AG10803 (cell line): Measurements from ENCODE around the gene ATP4A.
"Not testable (repeated sequence)": the region's sequence is repeated elsewhere in the genome, so short reads cannot be mapped to it uniquely, and the experiment has no call there.

Experiments
- DNase-seq: peaks from one replicate; pipeline ENCODE4 v3.0.0; 2010; ENCODE audit warnings: low read depth
- H3K4me3 ChIP-seq: 2 replicates; pipeline ENCODE4 v1.5.1; 2011; ENCODE audit warnings: mild to moderate bottlenecking, low read length, control low read depth
- TF ChIP-seq, protein P1 (sequence below): conservative IDR thresholded peaks from 2 replicates; pipeline ENCODE4 v1.5.1; 2011; ENCODE audit warnings: mild to moderate bottlenecking, low read length, control low read depth, inconsistent platforms

ATP4A gene

DNA sequence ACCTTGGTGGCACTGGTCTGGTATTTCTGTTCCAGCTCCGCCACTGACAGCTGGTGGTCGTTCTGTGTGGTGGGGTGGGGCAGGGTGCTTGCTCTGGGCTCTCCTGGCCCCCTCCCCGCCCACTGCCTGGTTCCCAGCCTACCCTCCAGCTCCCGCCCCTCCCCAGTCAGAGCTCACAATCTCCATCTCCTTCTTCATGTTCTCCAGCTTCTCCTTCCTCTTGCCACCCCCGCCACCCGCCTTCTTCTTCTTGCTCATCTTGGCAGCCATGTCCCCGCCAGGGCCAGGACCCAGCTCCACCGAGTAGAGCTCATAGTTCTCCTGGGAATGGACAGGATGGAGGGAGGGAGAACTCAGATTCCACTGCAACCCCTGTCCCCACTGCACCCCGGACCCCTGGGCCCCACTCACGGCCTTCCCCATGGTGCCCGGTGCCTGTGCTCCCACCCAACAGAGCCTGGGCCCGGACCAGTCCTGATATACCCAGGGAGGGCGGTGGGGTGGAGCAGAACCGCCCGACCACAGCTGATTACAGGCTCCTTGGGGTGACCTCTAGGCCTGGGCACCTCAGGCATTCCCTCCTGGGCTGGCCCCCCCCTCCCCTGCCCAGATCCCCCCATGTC lies at the start of gene ATP4A:
Gene ATP4A (minus strand): TSS at position 452 of the 623 bp plus-strand sequence. CDS start 29 bp downstream, at position 423.
- DNase-seq, result no peak
- TF ChIP-seq, protein P1, sequence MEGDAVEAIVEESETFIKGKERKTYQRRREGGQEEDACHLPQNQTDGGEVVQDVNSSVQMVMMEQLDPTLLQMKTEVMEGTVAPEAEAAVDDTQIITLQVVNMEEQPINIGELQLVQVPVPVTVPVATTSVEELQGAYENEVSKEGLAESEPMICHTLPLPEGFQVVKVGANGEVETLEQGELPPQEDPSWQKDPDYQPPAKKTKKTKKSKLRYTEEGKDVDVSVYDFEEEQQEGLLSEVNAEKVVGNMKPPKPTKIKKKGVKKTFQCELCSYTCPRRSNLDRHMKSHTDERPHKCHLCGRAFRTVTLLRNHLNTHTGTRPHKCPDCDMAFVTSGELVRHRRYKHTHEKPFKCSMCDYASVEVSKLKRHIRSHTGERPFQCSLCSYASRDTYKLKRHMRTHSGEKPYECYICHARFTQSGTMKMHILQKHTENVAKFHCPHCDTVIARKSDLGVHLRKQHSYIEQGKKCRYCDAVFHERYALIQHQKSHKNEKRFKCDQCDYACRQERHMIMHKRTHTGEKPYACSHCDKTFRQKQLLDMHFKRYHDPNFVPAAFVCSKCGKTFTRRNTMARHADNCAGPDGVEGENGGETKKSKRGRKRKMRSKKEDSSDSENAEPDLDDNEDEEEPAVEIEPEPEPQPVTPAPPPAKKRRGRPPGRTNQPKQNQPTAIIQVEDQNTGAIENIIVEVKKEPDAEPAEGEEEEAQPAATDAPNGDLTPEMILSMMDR, result no peak
- no peak within 1 kb of the TSS for H3K4me3 ChIP-seq

DNA sequence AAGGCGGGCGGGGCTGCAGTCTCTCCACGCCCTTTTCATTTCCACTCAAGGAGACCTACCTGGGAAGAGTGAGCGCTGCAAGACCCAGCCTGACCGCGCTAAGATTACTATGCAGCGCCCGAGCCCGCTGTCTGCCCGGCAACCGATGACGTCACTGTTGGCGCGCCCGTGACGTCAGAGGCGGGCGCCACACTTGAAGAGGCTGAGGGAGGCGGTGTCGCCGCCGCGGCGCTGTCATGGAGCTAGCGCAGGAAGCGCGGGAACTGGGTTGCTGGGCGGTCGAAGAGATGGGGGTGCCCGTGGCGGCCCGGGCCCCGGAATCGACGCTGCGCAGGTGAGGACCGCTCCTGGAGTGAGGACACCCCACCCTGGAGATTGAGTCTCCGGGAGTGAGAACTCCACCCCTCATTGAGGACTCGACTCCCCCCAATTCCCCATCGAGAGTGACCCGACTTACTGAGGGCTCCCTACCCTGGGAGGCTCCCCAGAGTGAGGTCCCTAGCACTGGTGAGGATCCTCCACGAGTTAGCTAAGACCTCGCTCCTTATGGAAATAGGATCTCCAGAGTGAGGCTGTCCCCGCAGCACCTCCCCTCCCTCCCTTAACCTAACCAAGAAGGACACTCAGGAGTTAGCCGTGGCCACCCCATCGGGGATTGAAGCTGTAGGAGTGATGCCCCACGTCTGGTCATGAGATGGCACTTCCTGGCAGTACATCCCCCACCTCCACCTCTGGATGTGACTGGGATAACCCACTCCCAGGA lies 49.3 kb upstream of the ATP4A start, which contains the start of gene HAUS5:
Gene HAUS5 (plus strand): TSS at position 177 of the 763 bp plus-strand sequence. CDS start 60 bp downstream, at position 237.
- TF ChIP-seq, protein P1, result no peak; the same call in 1 of the 2 replicates
- peak; percentile 85 for DNase-seq
- H3K4me3 ChIP-seq, result peak within 1 kb of the TSS; percentile 89

DNA sequence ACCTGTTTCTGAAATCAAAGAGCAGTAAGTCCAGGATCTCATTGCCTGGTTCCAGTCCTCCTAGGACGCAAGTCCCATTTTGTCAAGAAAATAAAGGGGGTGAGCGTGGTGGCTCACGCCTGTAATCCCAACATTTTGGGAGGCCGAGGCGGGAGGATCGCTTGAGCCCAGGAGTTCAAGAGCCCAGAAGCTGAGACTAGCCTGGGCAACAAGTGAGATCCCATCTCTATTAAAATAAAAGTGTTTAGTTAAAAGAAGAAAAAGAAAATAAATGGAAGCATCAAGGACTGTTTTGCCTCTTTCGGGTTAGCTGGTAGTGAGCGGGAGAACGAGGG lies 48.7 kb upstream of the ATP4A start:
- no peak for DNase-seq
- peak overlapping the region; percentile 89 for H3K4me3 ChIP-seq
- TF ChIP-seq, protein P1, result no peak

DNA sequence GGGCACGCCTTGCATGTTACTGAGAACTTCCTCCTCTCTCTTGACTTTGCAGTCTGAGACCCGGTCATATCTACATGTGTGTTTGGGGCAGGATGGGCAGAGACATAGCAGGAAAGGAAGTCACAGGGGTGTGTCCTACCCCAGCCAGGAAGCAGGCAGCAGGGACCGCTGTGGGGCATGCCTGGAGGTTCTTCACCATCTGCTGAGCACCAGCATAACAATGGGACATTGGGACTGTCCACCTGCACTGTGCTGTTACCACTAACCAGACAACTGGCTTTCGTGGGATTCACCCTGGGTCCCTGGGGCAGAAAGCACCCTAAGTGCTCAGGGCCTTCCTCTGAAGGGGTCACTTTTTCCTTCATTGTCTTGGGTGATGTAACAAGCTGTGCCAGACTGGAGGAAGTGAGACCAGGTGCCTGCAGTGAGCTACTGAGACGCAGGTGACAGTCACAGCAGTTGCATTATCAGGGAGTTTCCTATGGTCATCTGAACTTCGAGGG lies 46.4 kb upstream of the ATP4A start:
- DNase-seq, result no peak
- H3K4me3 ChIP-seq, result no peak overlapping the region
- TF ChIP-seq, protein P1, result no peak

DNA sequence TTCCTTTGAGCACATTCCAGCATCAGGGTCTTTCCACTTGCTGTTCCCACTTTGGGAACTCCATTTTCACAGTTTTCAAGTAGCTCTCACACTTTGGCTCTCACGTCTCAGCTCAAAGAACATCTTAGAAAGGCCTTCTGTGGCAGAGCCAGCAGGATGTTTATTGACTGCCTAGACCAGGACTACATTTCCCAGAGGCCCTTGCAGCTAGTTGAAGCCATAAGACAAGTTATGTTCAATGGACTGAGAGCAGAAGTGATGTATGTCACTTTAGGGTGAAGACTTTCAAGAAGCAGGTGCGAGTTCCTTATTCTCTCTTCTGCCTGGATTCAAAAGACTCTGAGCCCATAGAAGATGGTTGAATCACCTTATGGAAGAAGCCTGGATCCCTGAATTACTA lies 44.8 kb upstream of the ATP4A start:
- DNase-seq, result no peak
- TF ChIP-seq, protein P1, result no peak
- no peak overlapping the region for H3K4me3 ChIP-seq

DNA sequence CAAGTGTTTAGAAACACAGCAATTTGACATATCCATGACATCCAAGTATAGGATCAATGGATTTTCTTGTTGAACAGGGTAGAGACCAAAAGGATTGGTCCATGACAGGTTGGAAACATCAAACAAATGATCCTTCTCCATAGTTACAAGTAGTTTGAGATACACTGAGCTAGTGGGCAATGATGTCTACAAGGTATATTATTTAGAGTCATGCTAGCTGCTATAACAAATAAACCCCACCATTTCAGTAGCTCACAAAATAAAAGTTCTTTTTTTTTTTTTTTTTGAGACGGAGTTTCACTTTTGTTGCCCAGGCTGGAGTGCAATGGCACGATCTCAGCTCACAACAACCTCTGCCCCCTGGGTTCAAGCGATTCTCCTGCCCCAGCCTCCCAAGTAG lies 44.2 kb upstream of the ATP4A start:
- no peak overlapping the region for H3K4me3 ChIP-seq
- no peak for DNase-seq
- TF ChIP-seq, protein P1, result no peak

DNA sequence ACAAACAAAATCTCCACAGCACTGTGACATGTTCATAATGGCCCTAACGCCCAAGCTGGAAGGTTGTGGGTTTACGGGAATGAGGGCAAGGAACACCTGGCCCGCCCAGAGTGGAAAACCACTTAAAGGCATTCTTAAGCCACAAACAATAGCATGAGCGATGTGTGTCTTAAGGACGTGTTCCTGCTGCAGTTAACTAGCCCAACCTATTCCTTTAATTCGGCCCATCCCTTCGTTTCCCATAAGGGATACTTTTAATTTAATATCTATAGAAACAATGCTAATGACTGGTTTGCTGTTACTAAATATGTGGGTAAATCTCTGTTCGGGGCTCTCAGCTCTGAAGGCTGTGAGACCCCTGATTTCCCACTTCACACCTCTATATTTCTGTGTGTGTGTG lies 43.7 kb upstream of the ATP4A start:
- not testable (repeated sequence) for DNase-seq, H3K4me3 ChIP-seq

DNA sequence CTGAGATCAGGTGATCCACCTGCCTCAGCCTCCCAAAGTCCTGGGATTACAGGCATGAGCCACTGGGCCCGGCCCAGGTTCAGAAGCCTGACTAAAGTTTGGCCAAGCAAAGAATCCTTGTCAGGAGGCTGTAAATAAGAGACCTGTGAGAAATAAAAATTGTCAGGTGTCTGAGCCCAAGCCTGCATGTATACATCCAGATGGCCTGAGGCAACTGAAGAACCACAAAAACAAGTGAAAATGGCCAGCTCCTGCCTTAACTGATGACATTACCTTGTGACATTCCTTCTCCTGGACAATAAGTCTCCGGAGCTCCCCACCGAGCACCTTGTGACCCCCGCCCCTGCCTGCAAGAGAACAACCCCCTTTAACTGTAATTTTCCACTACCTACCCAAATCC lies 41.0 kb upstream of the ATP4A start:
- not testable (repeated sequence) for DNase-seq, H3K4me3 ChIP-seq
